HepG2 (cell line): ENCODE measurements around the gene FAAP20. TPM values are rescaled to one million over a fixed set of nuclear protein-coding genes. Genes with fewer than 3 reads are reported as not detected.

Experiments
- ATAC-seq: fragments of 200-7000 bp; cut with Tn5 transposase; 3 replicates; pipeline ENCODE4 v1.9.1; 2020; ENCODE audit warnings: mild to moderate bottlenecking, moderate library complexity
- BruUV-seq: library from RNA; stranded (reverse); fragments of 400-500 nt; replicated peaks from 2 replicates; lab custom pipeline; 2021; lab: Mats Ljungman, UMichigan
- CTCF ChIA-PET: fragments of 300-600 bp; formaldehyde crosslinking; extraction: SDS; loops from one replicate; lab custom pipeline; 2021; ENCODE audit warnings: low total read pairs, inconsistent platforms, low intra/inter-chr PET ratio; lab: Yijun Ruan, JAX
- POLR2A ChIA-PET: fragments of 350-600 bp; sonication (Branson Sonifier 250); formaldehyde crosslinking; loops from one replicate; lab custom pipeline; 2020; ENCODE audit warnings: antibody characterized with exemption, inconsistent platforms; lab: Yijun Ruan, JAX
- DNase-seq: peaks from one replicate; pipeline ENCODE4 v3.0.0-alpha.2; 2015; ENCODE audit warnings: low spot score
- FAIRE-seq: peaks from 3 replicates; lab custom pipeline; 2011; peaks lifted over from hg19 to GRCh38; lab: Jason Lieb, UNC
- H2AFZ ChIP-seq: one replicate; pipeline ENCODE4 v1.6.1; 2011; ENCODE audit warnings: low read length, inconsistent platforms
- H3K27ac ChIP-seq: fragments of 300-600 bp; 3 replicates; pipeline ENCODE4 v1.8.0; 2011; ENCODE audit warnings: mixed run types, mild to moderate bottlenecking, mixed read lengths, low read length, inconsistent platforms; ENCODE audit not compliant: insufficient read depth; ENCODE audit errors: extremely low read length
- H3K27me3 ChIP-seq, 2 experiments: fragments of 200-600 bp in 1 of 2; 2 replicates in 1 of 2; 3 replicates in 1 of 2; pipeline versions ENCODE4 v1.6.0 to v1.8.0; 2011; ENCODE audit warnings: low read length in 2 of 2, mild to moderate bottlenecking in 2 of 2, moderate library complexity in 2 of 2, inconsistent platforms in 1 of 2; ENCODE audit not compliant: insufficient read depth in 2 of 2, control insufficient read depth in 1 of 2
- H3K36me3 ChIP-seq, 2 experiments: fragments of 200-600 bp in 1 of 2; replicated peaks in 1 of 2; 2 replicates in 1 of 2; 3 replicates in 1 of 2; pipeline versions ENCODE4 v1.5.1 to v1.8.0; 2011; ENCODE audit warnings: low read length in 2 of 2, inconsistent platforms in 1 of 2; ENCODE audit not compliant: insufficient read depth in 2 of 2, control insufficient read depth in 1 of 2
- H3K4me1 ChIP-seq: 2 replicates; pipeline ENCODE4 v1.5.1; 2012; ENCODE audit warnings: low read length, inconsistent platforms; ENCODE audit not compliant: insufficient read depth
- H3K4me2 ChIP-seq: 2 replicates; pipeline ENCODE4 v1.6.0; 2011; ENCODE audit warnings: low read depth, low read length, inconsistent platforms
- H3K4me3 ChIP-seq, 3 experiments: fragments of 200-600 bp in 1 of 3; sonication (generic), shearing (Covaris generic) in 1 of 3; replicated peaks in 1 of 3; 2 replicates each; pipeline ENCODE4 v1.5.1; 2011 to 2016; ENCODE audit warnings: low read length in 3 of 3, inconsistent platforms in 2 of 3, low read depth in 2 of 3, mild to moderate bottlenecking in 2 of 3, control low read depth in 1 of 3, mixed read lengths in 1 of 3; ENCODE audit not compliant: insufficient read depth in 1 of 3
- H3K79me2 ChIP-seq: one replicate; pipeline ENCODE4 v1.6.1; 2011; ENCODE audit warnings: low read length, inconsistent platforms; ENCODE audit not compliant: insufficient read depth
- H3K9ac ChIP-seq: 2 replicates; pipeline ENCODE4 v1.6.0; 2011; ENCODE audit warnings: mild to moderate bottlenecking, low read depth, low read length, inconsistent platforms; ENCODE audit not compliant: insufficient read depth
- H3K9me3 ChIP-seq: 2 replicates; pipeline ENCODE4 v1.5.1; 2012; ENCODE audit warnings: mild to moderate bottlenecking, low read length
- H4K20me1 ChIP-seq: 2 replicates; pipeline ENCODE4 v1.6.0; 2011; ENCODE audit warnings: inconsistent platforms, mild to moderate bottlenecking, low read length, moderate library complexity; ENCODE audit not compliant: insufficient read depth
- FOXK1 ChIP-seq: sonication (generic); formaldehyde crosslinking; IDR thresholded peaks from 2 replicates; pipeline ENCODE4 v1.4.0; 2020; ENCODE audit warnings: low read depth, missing genetic modification reagents, borderline replicate concordance
- NONO ChIP-seq, 2 experiments: fragments of 450-650 bp in 1 of 2; sonication (generic) in 1 of 2; formaldehyde crosslinking in 1 of 2; IDR thresholded peaks in 1 of 2; conservative IDR thresholded peaks in 1 of 2; 2 replicates each; pipeline versions ENCODE4 v1.6.1 to v1.8.0; 2017 to 2022; ENCODE audit warnings: mild to moderate bottlenecking in 1 of 2, missing genetic modification reagents in 1 of 2, moderate library complexity in 1 of 2
- POLR2AphosphoS2 ChIP-seq: IDR thresholded peaks from 2 replicates; pipeline ENCODE4 v1.6.1; 2011; ENCODE audit warnings: low read depth, low read length, improper control_type of control experiment
- PPARG ChIP-seq: conservative IDR thresholded peaks from 2 replicates; pipeline ENCODE4 v1.6.1; 2016; ENCODE audit warnings: missing biosample characterization, missing genetic modification reagents
- SMAD9 ChIP-seq: sonication (generic); formaldehyde crosslinking; IDR thresholded peaks from 2 replicates; pipeline ENCODE4 v1.5.1; 2020; ENCODE audit warnings: mild to moderate bottlenecking, missing genetic modification reagents
- TCF7 ChIP-seq: sonication (generic); IDR thresholded peaks from 2 replicates; pipeline ENCODE4 v1.6.1; 2016; ENCODE audit warnings: antibody characterized with exemption, low read depth
- ZNF207 ChIP-seq: fragments of 450-650 bp; IDR thresholded peaks from 2 replicates; pipeline ENCODE4 v1.6.1; 2016; ENCODE audit warnings: antibody characterized with exemption, borderline replicate concordance
- ZNF772 ChIP-seq: sonication (generic); formaldehyde crosslinking; IDR thresholded peaks from 2 replicates; pipeline ENCODE4 v1.5.0; 2020; ENCODE audit warnings: mild to moderate bottlenecking, missing genetic modification reagents
- ZSCAN12 ChIP-seq: sonication (generic); formaldehyde crosslinking; IDR thresholded peaks from 2 replicates; pipeline ENCODE4 v1.9.0; 2021; ENCODE audit warnings: mild to moderate bottlenecking, missing genetic modification reagents
- WGBS: methylation state at CpG from one replicate; pipeline ENCODE4 v1.1.6; 2017; ENCODE audit warnings: low lambda C conversion rate; 5-methylcytosine and 5-hydroxymethylcytosine counted together
- in situ Hi-C: cut with HindIII; loops from 2 replicates; pipeline ENCODE4 v1.10.0; 2017; ENCODE audit warnings: low pct_unique_long_range_greater_than_20kb; ENCODE audit not compliant: extremely low pct_ligation_motif_present
- intact Hi-C: fragments of 100-400 bp; cut with micrococcal nuclease; formaldehyde crosslinking; loops from one replicate; pipeline ENCODE4 v1.10.0; 2022; ENCODE audit not compliant: unreplicated experiment
- polyA plus RNA-seq, 8 experiments: library from polyadenylated mRNA; depleted of rRNA in 3 of 8; stranded (reverse) in 7 of 8; unstranded in 1 of 8; fragments of >200 nt; fragmentation: Illumina TruSeq in 4 of 8; extraction: Trizol in 4 of 8; gene quantifications; 2 replicates each; pipeline versions ENCODE4 v1.2.1 to v1.2.3, GENCODE V29; 2011 to 2016; ENCODE audit warnings: low read depth in 4 of 8, missing spikeins in 1 of 8, mixed read lengths in 1 of 8; ENCODE audit not compliant: insufficient read depth in 1 of 8
- total RNA-seq, 5 experiments: library from RNA; depleted of rRNA; stranded (reverse); fragments of >200 nt; fragmentation: Illumina TruSeq; extraction: Trizol; gene quantifications; 2 replicates each; pipeline ENCODE4 v1.2.3, GENCODE V29; 2016; ENCODE audit warnings: low read depth in 1 of 5
- TF ChIP-seq, protein P1 (sequence below): sonication (generic); formaldehyde crosslinking; IDR thresholded peaks from 2 replicates; pipeline ENCODE4 v1.4.0; 2020; ENCODE audit warnings: missing genetic modification reagents
- TF ChIP-seq, protein P2 (sequence below): sonication (generic); formaldehyde crosslinking; IDR thresholded peaks from 2 replicates; pipeline ENCODE4 v1.4.0; 2020; ENCODE audit warnings: missing genetic modification reagents
- TF ChIP-seq, protein P3 (sequence below): sonication (generic); formaldehyde crosslinking; IDR thresholded peaks from 2 replicates; pipeline ENCODE4 v1.4.0; 2020; ENCODE audit warnings: missing genetic modification reagents

Gene FAAP20
- total and polyA plus RNA-seq, 2 of the 13 experiments (the other 11 are each of a cell fraction or from before 2014, with no cell fraction given): 9.6 to 10.8 TPM

DNA sequence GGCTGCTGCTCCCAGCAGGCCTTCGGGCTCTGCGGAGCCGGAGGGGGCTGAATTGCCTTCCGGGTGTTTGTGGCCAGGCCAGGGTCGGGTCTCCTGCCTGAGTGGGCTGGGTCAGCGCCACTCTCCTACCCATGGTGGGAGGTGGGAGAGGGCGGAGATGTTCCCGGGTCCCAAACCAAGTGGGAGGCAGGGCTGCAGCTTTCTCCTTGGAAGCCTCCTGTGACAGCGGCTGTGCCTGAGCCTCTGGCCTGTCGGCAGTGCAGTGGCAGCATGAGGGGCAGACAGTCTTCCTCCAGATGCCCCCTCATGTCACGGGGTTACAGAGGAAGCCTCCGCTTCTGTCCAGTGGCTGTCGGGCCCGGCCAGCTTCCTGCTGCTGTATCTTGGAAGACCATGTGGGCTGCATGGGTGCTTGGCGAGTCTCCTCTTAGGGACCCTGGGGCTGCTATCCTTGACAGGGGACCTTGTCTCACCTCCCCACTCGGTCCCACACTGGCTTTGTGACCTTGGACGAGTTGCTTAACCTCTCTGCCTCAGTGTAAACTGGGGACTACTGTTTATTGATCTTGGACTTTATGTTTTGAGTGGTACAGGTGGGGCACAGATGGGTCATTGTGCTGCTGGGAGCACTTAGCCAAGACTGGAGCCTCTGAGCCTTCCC, 37.8 kb upstream of the FAAP20 start:
- peak overlapping the region; percentile 85 for H3K9ac ChIP-seq
- H3K4me2 ChIP-seq: peak overlapping the region; percentile 95
- H3K79me2 ChIP-seq: peaks cover 81% of the 10 kb centered on the region
- ATAC-seq: peak; percentile 23
- peak; percentile 91 for DNase-seq
- POLR2A ChIA-PET: interaction anchor here (0.6 to 9.9 kb wide), 20 partner anchors 9 to 84 kb away, joined by 3 to 178 read pairs (median 6); partner anchors contain the start of gene FAAP20
- peaks cover 0 to 11% of the 10 kb centered on the region in 2 experiments; a peak in 1 of 5 replicates for H3K36me3 ChIP-seq
- peaks cover 74% of the 10 kb centered on the region for H4K20me1 ChIP-seq
- in situ Hi-C loops (loop anchor here (5.0 kb wide), 1 partner anchor 35 kb away; no protein-coding TSS in a partner anchor), intact Hi-C loops (loop anchor here (2.0 to 5.0 kb wide), 2 partner anchors 26 to 35 kb away; no protein-coding TSS in a partner anchor)
- no peaks in the 10 kb centered on the region; a peak in 1 of 5 replicates for H3K27me3 ChIP-seq
- WGBS: 0% methylated on average over 7 of the region's 17 CpGs
- CTCF ChIA-PET: no interaction called here
- TSS peak; percentile 57 for BruUV-seq
- no peak overlapping the region for H2AFZ ChIP-seq
- FAIRE-seq: peak; percentile 92
- H3K4me1 ChIP-seq: peaks cover 51% of the 10 kb centered on the region
- peak overlapping the region; percentile 74 to 96 (median 95) for H3K4me3 ChIP-seq
- H3K9me3 ChIP-seq: no peaks in the 10 kb centered on the region
- peak overlapping the region; percentile 81 for H3K27ac ChIP-seq
- TF ChIP-seq, protein P1, sequence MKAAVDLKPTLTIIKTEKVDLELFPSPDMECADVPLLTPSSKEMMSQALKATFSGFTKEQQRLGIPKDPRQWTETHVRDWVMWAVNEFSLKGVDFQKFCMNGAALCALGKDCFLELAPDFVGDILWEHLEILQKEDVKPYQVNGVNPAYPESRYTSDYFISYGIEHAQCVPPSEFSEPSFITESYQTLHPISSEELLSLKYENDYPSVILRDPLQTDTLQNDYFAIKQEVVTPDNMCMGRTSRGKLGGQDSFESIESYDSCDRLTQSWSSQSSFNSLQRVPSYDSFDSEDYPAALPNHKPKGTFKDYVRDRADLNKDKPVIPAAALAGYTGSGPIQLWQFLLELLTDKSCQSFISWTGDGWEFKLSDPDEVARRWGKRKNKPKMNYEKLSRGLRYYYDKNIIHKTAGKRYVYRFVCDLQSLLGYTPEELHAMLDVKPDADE: no peak
- TF ChIP-seq NONO (IDR thresholded peaks at IDR 0.05) (no peak), NONO (CRISPR knock-in tag; conservative IDR thresholded peaks at IDR 0.05) (peak; percentile 78), SMAD9 (CRISPR knock-in tag) (no peak), ZSCAN12 (CRISPR knock-in tag) (no peak), FOXK1 (CRISPR knock-in tag) (peak; percentile 72; the same call in 1 of the 2 replicates), ZNF207 (no peak), TCF7 (peak; percentile 57), ZNF772 (no peak; the same call in 1 of the 2 replicates), PPARG (CRISPR knock-in tag) (peak; percentile 65), POLR2AphosphoS2 (no peak)
- TF ChIP-seq, protein P2, sequence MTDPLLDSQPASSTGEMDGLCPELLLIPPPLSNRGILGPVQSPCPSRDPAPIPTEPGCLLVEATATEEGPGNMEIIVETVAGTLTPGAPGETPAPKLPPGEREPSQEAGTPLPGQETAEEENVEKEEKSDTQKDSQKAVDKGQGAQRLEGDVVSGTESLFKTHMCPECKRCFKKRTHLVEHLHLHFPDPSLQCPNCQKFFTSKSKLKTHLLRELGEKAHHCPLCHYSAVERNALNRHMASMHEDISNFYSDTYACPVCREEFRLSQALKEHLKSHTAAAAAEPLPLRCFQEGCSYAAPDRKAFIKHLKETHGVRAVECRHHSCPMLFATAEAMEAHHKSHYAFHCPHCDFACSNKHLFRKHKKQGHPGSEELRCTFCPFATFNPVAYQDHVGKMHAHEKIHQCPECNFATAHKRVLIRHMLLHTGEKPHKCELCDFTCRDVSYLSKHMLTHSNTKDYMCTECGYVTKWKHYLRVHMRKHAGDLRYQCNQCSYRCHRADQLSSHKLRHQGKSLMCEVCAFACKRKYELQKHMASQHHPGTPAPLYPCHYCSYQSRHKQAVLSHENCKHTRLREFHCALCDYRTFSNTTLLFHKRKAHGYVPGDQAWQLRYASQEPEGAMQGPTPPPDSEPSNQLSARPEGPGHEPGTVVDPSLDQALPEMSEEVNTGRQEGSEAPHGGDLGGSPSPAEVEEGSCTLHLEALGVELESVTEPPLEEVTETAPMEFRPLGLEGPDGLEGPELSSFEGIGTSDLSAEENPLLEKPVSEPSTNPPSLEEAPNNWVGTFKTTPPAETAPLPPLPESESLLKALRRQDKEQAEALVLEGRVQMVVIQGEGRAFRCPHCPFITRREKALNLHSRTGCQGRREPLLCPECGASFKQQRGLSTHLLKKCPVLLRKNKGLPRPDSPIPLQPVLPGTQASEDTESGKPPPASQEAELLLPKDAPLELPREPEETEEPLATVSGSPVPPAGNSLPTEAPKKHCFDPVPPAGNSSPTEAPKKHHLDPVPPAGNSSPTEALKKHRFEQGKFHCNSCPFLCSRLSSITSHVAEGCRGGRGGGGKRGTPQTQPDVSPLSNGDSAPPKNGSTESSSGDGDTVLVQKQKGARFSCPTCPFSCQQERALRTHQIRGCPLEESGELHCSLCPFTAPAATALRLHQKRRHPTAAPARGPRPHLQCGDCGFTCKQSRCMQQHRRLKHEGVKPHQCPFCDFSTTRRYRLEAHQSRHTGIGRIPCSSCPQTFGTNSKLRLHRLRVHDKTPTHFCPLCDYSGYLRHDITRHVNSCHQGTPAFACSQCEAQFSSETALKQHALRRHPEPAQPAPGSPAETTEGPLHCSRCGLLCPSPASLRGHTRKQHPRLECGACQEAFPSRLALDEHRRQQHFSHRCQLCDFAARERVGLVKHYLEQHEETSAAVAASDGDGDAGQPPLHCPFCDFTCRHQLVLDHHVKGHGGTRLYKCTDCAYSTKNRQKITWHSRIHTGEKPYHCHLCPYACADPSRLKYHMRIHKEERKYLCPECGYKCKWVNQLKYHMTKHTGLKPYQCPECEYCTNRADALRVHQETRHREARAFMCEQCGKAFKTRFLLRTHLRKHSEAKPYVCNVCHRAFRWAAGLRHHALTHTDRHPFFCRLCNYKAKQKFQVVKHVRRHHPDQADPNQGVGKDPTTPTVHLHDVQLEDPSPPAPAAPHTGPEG (CRISPR knock-in tag): no peak
- TF ChIP-seq, protein P3, sequence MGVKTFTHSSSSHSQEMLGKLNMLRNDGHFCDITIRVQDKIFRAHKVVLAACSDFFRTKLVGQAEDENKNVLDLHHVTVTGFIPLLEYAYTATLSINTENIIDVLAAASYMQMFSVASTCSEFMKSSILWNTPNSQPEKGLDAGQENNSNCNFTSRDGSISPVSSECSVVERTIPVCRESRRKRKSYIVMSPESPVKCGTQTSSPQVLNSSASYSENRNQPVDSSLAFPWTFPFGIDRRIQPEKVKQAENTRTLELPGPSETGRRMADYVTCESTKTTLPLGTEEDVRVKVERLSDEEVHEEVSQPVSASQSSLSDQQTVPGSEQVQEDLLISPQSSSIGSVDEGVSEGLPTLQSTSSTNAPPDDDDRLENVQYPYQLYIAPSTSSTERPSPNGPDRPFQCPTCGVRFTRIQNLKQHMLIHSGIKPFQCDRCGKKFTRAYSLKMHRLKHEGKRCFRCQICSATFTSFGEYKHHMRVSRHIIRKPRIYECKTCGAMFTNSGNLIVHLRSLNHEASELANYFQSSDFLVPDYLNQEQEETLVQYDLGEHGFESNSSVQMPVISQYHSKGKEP: no peak
